Gastrocnemius medialis (tissue), 4 donors: ENCODE data around the gene DENND6B.

Experiments used
- POLR2A ChIP-seq, 2 donors: fragments of 450-650 bp; IDR thresholded peaks; one replicate each; pipeline ENCODE4 v1.6.1; 2017; ENCODE audit warnings: antibody characterized with exemption in 2 of 2, mild to moderate bottlenecking in 2 of 2, moderate library complexity in 2 of 2
- TF ChIP-seq, protein P1 (sequence below), 5 experiments: fragments of 450-650 bp in 3 of 5; fragments of 200-600 bp in 2 of 5; sonication (generic) in 2 of 5; IDR thresholded peaks in 4 of 5; conservative IDR thresholded peaks in 1 of 5; 1 replicate in 4 of 5; 2 replicates in 1 of 5; pipeline ENCODE4 v1.5.1; 2016 to 2019; ENCODE audit warnings: antibody characterized with exemption in 5 of 5, mild to moderate bottlenecking in 3 of 5, moderate library complexity in 3 of 5

DNA sequence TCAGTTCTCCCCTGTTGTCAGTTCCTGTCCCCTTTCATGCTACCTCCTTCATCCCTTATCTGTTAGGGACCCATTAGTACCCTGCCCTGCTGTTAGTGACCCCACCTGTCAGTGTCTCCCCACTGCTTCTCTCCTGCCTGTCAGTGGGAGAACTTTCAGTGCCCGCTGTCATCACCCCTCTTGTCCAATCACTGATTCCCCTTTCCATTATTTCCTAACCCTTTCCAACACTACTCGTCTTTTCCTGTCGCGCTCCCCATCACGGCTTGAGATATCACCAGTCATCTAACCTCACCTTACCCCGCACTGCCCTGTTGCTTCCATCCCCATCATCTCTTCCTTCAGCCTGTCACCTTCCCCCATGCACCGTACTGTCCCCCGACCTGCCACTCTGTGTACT is 20.3 kb upstream of the DENND6B start:
- no peak for TF ChIP-seq POLR2A (IDR thresholded peaks at IDR 0.05)
- TF ChIP-seq, protein P1, sequence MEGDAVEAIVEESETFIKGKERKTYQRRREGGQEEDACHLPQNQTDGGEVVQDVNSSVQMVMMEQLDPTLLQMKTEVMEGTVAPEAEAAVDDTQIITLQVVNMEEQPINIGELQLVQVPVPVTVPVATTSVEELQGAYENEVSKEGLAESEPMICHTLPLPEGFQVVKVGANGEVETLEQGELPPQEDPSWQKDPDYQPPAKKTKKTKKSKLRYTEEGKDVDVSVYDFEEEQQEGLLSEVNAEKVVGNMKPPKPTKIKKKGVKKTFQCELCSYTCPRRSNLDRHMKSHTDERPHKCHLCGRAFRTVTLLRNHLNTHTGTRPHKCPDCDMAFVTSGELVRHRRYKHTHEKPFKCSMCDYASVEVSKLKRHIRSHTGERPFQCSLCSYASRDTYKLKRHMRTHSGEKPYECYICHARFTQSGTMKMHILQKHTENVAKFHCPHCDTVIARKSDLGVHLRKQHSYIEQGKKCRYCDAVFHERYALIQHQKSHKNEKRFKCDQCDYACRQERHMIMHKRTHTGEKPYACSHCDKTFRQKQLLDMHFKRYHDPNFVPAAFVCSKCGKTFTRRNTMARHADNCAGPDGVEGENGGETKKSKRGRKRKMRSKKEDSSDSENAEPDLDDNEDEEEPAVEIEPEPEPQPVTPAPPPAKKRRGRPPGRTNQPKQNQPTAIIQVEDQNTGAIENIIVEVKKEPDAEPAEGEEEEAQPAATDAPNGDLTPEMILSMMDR (IDR thresholded peaks at IDR 0.05 in 4 of 5, conservative IDR thresholded peaks at IDR 0.05 in 1 of 5) = no peak
